Mucosa of gallbladder (tissue), 1 donor: ENCODE results near the gene OS9. TPM values are rescaled to one million over a fixed set of nuclear protein-coding genes. Genes with fewer than 3 reads are reported as not detected.
"Not testable (repeated sequence)": the region's sequence is repeated elsewhere in the genome, so short reads cannot be mapped to it uniquely, and the experiment has no call there.

Experiments used
- DNase-seq: peaks from one replicate; pipeline ENCODE4 v3.0.0-alpha.2; 2020; ENCODE audit warnings: low spot score
- total RNA-seq: library from RNA; stranded (reverse); gene quantifications from one replicate; pipeline ENCODE4 v1.2.1, GENCODE V29; 2021
- donor health status: DM: no; HTN: no; CAD: no.

Gene OS9
- total RNA-seq, 1 donor from 2014 or later, result 249 TPM

DNA sequence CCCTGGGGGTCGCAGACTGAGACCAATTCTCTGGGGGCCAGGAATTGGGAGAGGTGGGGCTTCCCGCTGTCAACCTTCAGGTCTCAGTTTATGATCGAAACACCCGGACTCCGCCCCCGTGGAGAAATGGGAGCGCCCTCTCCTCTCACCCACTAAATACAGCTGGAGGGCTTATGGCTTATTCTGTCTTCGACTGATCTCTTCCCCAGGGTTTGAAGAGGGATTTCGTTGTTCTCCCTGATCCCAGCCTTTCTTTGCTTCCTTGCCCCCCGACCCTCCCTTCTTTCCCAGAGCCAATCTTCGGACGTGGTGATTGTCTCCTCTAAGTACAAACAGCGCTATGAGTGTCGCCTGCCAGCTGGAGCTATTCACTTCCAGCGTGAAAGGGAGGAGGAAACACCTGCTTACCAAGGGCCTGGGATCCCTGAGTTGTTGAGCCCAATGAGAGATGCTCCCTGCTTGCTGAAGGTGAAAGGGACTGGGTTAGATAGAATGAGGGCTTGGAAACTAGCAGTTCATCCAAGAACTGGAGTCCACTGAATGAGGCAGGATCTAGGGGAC lies 607 bp downstream of the OS9 start:
- no peak for DNase-seq

DNA sequence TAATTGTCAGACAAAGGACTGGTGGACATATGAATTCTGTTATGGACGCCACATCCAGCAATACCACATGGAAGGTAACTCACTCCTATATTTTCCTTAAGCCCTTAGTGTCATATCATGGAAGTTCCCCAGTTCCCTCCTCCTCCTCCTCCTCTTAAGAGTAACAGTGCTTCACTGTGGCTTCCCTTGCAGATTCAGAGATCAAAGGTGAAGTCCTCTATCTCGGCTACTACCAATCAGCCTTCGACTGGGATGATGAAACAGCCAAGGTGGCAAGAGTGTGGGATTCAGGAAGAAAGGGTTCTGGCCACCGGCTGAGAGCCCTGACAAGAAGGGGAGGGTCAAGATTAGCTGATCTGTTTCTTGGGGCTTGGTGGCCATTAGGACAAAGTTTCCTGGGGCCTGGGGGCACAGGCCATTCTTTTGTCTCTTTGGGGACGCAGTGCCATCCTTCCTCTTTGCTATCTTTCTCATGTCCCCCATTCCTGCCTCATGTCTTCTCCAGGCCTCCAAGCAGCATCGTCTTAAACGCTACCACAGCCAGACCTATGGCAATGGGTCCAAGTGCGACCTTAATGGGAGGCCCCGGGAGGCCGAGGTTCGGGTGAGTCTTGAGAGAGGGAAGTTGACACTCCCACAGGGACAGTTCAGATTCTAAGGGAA lies 2.0 kb downstream of the OS9 start:
- no peak for DNase-seq

DNA sequence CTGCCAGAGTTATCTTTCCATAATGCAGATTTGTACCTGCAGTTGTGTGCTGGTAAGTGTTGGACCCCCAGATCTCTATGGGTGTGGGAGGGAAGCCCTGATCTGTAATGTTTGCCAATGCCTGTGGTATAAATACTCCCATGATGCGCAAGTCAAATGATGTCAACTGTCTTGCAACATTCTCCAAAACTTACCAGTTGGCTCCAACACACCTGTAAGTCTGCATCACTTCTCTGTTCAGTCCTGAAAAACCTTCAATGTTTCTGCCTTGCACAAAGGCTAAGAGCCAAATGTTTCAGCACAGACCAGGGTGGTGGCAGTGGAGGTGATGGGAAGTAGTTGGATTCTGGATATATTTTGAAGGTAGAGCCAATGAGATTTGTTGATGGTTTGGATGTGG lies 3.1 kb downstream of the OS9 start:
- no peak for DNase-seq

DNA sequence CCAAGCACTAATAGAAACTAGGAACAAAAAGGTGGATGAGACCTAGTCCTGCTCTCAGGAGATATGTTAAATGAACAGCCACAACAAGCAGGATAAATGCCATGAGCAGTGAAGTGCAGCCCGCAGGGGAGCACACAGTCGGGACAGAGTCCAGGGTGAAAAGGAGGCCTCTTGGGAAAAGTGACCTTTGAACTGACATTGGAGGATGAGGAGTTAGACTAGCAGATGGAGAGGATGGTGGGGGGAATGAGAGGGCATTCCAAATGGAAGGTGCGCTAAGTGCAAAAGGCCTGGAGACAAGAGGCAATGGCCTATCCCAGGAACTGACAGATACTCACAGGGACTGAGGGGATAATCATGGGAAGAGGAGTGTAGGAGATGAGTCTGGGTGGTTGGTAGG lies 4.5 kb downstream of the OS9 start:
- DNase-seq, result no peak

DNA sequence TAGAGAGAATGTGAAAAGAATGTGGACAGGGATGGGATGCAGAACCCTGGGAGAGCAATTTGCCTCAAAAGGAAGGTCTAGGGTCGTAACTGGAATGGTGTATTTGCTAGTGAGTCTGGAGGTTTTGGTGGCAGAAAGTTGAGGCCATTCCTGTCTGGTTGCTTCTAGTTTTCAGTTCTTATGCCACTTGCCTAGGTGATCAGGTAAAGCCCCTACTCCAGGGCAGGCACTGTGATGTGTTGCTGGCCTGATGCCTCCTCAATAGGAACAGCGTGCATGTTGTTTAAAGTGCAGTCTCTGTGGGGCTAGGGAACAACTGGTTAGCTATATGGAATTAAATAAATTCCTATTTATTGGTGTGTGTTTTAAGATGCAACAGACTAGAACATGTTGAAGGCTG lies 6.4 kb downstream of the OS9 start:
- DNase-seq, result no peak

DNA sequence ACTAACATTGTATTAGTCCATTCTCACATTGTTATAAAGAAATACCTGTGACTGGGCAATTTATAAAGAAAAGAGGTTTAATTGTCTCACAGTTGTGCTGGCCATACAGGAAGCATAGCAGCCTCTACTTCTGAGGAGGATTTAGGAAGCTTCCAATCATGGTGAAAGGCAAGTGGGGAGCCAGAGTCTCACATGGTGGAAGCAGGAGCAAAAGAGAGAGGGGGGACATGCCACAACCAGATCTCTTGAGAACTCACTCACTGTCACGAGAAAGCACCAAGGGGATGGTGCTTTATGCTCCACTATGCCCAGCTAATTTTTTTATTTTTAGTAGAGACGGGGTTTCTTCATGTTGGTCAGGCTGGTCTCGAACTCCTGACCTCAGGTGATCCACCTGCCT lies 13.3 kb downstream of the OS9 start:
- DNase-seq, result no peak

DNA sequence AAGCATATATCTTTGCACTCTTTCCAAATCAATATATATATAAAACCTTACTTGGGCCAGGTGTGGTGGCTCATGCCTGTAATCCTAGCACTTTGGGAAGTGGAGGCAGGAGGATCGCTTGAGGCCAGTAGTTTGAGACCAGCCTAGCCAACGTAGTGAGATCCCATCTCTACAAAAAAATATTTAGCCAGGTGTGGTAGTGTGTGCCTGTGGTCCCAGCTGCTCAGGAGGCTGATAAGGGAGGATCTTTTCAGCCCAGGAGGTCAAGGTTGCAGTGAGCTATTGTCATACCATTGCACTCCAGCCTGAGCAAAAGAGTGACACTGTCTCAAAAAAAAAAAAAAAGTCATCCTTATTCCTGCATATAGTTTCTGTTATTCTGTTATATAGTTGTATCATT lies 14.4 kb downstream of the OS9 start:
- DNase-seq, result no peak

DNA sequence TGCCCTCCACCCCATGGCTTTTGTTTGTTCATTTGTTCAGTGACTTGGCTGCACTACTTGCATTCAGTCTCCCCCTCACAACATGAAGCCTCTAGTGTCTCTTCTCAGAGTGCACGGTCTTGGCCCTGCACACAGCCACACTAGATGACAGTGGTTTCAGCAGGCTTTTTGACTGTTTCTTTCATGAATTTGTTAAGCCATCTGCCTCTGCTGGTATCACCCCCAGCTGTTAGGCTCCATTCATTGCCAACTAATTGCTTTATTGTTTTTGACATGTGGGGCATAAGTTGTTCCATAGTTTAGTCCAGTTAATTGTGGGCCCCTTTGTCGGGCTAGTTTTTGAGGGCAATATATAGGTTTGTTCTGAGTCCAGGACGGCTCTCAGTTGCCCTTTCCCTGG lies 18.8 kb downstream of the OS9 start:
- no peak for DNase-seq

DNA sequence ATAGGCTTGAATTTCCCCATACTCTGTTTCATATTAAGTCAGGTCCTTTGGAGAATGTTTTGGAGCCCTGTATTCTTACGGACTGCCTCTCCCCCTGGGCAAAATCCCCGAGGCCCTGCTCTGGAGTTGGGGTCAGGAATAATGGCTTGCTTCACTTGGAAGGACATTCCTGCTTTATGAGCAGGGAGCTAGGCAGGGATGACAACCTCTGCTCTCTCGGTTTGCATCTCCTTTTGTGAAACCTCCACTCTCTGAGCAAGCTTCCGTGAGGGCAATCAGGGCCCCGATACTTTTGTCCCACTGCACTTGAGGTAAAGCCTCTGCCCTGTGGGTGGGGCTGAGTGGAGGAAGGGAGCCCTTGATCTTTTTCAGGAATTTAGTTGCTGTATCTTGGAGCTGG lies 19.3 kb downstream of the OS9 start:
- no peak for DNase-seq

DNA sequence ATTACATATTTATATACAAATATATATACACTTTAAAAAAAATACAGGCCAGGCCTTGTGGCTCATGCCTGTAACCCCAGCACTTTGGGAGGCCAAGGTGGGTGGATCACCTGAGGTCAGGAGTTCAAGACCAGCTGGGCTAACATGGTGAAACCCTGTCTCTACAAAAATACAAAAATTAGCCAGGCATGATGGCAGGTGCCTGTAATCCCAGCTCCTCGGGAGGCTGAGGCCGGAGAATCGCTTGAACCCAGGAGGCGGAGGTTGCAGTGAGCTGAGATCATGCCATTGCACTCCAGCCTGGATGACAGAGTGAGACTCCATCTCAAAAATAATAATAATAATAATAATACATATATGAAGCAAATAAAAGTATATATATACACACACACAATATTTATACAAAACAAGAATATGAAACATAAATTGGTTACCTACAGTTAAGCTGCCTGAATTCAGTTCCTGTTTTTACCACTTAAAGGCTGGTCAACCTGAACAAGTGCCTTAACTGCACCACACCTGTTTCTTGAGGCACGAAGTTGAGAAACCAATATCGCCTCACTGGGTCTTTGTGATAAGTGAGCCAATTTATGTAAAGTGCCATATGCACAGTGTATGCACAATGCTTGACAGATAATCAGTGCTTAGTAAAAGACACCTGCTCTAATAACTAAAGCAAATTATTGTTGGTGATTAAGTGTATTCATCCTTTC lies 21.3 kb downstream of the OS9 start:
- not testable (repeated sequence) for DNase-seq

DNA sequence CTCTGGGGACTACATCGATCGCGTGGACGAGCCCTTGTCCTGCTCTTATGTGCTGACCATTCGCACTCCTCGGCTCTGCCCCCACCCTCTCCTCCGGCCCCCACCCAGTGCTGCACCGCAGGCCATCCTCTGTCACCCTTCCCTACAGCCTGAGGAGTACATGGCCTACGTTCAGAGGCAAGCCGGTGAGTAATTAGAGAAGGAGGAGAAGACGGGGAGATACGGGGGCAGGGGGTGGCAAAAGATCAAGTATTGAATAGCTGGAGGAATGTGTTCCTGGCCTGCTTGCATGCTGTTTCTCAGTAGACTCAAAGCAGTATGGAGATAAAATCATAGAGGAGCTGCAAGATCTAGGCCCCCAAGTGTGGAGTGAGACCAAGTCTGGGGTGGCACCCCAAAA lies 21.9 kb downstream of the OS9 start:
- no peak for DNase-seq

DNA sequence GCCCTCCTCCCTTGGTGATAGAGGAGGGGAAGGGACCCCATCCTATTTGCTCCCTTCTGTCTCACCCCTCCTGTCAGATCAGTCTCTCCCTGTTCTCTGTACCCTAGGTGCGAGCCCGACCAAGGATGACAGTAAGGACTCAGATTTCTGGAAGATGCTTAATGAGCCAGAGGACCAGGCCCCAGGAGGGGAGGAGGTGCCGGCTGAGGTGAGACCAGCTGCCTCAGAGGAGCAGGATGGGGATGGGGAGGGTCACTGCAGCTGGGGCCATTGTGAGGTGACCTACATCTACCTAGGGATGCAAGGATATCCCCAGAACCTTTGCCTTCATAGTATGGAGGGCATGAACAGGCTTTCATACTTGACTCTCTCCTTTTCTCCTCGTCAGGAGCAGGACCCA lies 22.4 kb downstream of the OS9 start:
- no peak for DNase-seq

DNA sequence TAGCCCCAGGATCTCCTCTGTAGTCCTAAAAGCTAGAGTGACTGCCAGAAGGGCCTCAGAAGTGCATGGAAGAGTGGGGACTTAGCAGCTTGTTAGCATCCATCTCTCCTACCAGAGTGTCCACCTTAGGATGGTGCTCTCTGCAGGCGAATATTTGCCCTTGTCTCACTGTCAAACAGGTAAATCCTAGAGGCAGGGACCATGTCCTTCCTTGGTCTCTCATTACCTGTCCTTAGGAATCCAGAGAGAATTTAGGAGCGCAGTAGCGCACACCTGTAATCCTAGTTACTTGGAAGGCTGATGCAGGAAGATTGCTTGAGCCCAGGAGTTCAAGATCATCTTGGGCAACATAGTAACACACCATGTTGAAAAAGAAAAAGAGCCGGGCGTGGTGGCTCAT lies 23.2 kb downstream of the OS9 start:
- DNase-seq, result no peak

DNA sequence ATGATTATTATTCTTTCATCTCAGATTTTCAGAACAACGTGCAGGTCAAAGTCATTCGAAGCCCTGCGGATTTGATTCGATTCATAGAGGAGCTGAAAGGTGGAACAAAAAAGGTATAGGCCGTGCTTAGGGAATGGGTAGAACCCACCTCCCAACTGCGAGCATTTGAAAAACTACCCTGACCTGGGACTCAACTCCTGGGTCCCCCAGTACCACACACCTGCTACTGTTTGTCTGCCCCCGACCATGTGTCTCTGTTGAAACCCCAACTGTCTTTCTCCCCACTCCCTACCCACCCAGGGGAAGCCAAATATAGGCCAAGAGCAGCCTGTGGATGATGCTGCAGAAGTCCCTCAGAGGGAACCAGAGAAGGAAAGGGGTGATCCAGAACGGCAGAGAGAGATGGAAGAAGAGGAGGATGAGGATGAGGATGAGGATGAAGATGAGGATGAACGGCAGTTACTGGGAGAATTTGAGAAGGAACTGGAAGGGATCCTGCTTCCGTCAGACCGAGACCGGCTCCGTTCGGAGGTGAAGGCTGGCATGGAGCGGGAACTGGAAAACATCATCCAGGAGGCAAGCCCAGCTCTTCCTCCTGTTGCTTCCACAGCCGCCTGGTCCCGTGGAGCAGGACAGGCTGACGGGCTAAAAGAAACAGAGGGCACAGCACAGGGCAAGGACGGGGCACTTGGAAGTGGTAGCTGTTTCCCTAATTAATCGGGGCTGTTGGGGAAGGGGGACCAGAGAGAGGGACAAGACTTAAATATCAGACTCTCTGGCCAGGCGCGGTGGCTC lies 24.1 kb downstream of the OS9 start:
- no peak for DNase-seq

DNA sequence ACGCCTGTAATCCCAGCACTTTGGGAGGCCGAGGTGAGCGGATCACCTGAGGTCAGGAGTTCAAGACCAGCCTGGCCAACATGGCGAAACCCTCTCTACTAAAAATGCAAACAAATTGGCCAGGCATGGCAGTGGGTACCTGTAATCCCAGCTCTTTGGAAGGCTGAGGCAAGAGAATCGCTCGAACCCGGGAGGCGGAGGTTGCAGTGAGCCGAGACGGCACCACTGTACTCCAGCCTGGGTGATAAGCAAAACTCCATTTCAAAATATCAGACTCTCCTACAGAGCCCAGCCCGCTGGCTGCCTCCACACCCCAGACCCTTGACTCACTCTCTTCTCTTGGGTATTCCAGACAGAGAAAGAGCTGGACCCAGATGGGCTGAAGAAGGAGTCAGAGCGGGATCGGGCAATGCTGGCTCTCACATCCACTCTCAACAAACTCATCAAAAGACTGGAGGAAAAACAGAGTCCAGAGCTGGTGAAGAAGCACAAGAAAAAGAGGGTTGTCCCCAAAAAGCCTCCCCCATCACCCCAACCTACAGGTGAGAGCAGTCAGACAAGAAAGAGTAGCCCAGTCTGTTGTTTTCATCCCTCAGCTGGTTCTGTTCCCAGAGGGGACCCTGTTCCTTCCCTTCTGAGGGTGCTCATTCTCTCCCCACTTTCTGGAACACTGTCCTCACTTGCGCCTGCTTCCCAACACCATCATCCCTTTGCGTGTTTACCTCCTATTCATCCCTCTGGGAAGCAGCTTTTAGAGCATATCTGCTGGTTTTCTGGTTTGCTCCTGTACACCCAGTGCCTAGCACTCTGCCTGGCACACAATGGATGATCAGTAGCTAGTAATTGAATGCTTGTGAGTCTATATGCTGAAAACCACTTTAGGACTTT lies 25.0 kb downstream of the OS9 start:
- no peak for DNase-seq

DNA sequence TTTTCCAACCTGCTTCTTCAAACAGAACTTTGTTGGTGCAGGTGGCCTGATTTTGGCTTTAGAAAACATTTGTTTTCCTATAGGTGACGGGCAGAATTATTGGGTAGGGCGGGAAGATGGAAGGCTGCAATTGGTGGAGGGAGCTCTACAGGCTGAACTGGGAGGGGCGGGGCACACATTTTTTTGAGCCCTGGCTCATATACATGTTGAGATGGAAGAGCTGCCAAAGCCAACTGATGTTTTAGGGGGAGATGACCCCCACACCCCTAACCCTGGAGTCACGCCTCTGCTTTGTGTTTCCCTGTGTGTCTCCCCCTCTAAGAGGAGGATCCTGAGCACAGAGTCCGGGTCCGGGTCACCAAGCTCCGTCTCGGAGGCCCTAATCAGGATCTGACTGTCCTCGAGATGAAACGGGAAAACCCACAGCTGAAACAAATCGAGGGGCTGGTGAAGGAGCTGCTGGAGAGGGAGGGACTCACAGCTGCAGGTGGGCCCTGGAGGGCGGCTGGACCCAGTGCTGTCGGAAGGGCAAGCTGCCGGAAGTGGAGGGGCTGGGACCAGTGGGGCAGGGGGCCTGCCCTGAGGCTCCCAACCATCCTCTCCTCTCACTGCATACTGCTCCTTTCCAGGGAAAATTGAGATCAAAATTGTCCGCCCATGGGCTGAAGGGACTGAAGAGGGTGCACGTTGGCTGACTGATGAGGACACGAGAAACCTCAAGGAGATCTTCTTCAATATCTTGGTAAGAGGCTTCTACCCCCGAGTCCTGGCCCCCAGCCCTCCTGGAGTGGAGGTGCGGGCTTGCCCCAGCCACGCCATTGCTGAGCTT lies 26.1 kb downstream of the OS9 start:
- DNase-seq, result no peak

DNA sequence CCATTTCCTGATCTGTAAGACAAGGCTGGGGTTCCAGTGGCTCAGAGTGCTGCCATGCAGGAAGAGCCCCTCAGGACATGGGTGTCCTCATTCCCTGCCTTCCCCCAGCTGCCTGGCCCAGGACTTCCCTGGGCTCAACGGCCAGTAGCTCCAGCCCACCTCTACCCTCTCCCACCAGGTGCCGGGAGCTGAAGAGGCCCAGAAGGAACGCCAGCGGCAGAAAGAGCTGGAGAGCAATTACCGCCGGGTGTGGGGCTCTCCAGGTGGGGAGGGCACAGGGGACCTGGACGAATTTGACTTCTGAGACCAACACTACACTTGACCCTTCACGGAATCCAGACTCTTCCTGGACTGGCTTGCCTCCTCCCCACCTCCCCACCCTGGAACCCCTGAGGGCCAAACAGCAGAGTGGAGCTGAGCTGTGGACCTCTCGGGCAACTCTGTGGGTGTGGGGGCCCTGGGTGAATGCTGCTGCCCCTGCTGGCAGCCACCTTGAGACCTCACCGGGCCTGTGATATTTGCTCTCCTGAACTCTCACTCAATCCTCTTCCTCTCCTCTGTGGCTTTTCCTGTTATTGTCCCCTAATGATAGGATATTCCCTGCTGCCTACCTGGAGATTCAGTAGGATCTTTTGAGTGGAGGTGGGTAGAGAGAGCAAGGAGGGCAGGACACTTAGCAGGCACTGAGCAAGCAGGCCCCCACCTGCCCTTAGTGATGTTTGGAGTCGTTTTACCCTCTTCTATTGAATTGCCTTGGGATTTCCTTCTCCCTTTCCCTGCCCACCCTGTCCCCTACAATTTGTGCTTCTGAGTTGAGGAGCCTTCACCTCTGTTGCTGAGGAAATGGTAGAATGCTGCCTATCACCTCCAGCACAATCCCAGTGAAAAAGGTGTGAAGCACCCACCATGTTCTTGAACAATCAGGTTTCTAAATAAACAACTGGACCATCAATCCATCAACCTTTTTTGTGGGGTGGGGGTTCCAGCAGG lies 27.0 kb downstream of the OS9 start:
- DNase-seq, result no peak

DNA sequence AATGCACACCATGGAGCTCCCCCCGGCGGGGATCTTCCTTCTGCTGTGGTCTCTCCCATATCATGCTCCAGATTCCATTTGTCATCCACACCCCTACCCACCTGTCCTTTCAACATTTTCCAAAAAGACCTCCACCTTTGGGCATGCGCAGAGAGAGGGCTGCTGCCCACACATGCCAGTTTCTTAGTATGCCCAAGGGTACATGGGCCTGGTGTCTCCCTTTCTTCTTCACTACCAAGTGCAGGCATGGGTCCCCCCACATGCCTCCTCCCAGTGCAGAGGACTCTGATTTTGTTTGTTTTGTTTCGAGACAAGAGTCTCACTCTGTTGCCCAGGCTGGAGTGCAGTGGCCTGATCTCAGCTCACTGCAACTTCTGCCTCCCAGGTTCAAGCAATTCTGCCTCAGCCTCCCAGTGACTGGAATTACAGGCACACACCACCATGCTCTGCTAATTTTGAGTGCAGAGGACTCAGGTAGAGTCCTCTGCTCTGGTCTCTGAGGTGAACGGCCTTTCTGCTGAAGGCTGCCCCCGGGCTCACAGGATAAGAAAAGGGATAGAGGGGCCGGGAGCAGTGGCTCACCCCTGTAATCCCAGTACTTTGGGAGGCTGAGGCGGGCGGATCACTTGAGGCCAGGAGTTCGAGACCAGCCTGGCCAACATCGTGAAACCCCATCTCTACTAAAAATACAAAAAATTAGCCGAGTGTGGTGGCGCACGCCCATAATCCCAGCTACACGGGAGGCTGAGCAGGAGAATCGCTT lies 28.1 kb downstream of the OS9 start:
- not testable (repeated sequence) for DNase-seq
